ENCODE results near the gene SH2D3C. TPM values are rescaled to one million over a fixed set of nuclear protein-coding genes. Genes with fewer than 3 reads are reported as not detected.

Gene SH2D3C
- total and polyA plus RNA-seq, 2 of the 4 experiments (the other 2 are of a cell fraction), result under 0.01 to 0.24 TPM

- Histone ChIP-seq H4K5ac (ENCODE audit: low read depth, low read length) (no peak overlapping the region), H3K79me1 (ENCODE audit: low read depth in 1 of 2, low read length in 2 of 2) (no peaks in the 10 kb centered on the region), H4K20me1 (ENCODE audit: insufficient read depth, low read length) (no peaks in the 10 kb centered on the region), H3K56ac (ENCODE audit: extremely low read depth, insufficient read depth, low read length) (no peak overlapping the region), H3K36me3 (ENCODE audit: control insufficient read depth, insufficient read depth, low read length) (no peaks in the 10 kb centered on the region), H2BK20ac (ENCODE audit: low read depth, low read length) (no peak overlapping the region), H3K27me3 (ENCODE audit: control insufficient read depth, insufficient read depth, low read length) (peaks cover 11% of the 10 kb centered on the region), H3K4me3 (ENCODE audit: insufficient read depth, low read depth, low read length) (no peak overlapping the region), H2BK120ac (ENCODE audit: low read depth, low read length) (no peak overlapping the region), H2BK5ac (ENCODE audit: low read depth, low read length, poor library complexity, severe bottlenecking) (no peak overlapping the region), H3K4me1 (ENCODE audit: control insufficient read depth, insufficient read depth, low read length) (no peaks in the 10 kb centered on the region), H3K23ac (ENCODE audit: low read depth, low read length) (no peak overlapping the region), H3K9me3 (ENCODE audit: control insufficient read depth, insufficient read depth, low read length) (no peaks in the 10 kb centered on the region), H3K4me2 (ENCODE audit: low read depth, low read length) (no peak overlapping the region), H4K91ac (ENCODE audit: insufficient read depth, low read depth, low read length) (no peak overlapping the region), H3K9me1 (ENCODE audit: insufficient read depth, low read length) (no peaks in the 10 kb centered on the region), H3K14ac (replicated peaks; ENCODE audit: low read depth, low read length) (no peak overlapping the region), H3K4ac (ENCODE audit: low read depth, low read length) (no peak overlapping the region), H2AFZ (replicated peaks; ENCODE audit: low read length, poor library complexity) (no peak overlapping the region), H2AK9ac (replicated peaks; ENCODE audit: low read depth, low read length, poor library complexity) (no peak overlapping the region), H4K8ac (ENCODE audit: low read depth in 2 of 2, low read length in 2 of 2) (no peak overlapping the region), H3K9ac (ENCODE audit: low read depth, low read length) (no peak overlapping the region), H3K18ac (ENCODE audit: low read depth, low read length) (no peak overlapping the region), H2BK15ac (ENCODE audit: low read depth, low read length) (no peak overlapping the region), H3K27ac (ENCODE audit: insufficient read depth, low read length) (no peak overlapping the region), H2AK5ac (ENCODE audit: low read depth, low read length) (no peak overlapping the region)
- BruUV-seq (replicated peaks), result no TSS peak
- ChIA-PET POLR2A (ENCODE audit: unreplicated experiment) (no interaction called here), CTCF (interaction anchor here (0.8 kb wide), 1 partner anchor 8 kb away, joined by 3 read pairs; no protein-coding TSS in a partner anchor)
- 100% methylated on average over 1 of the region's 15 CpGs; no CpG with 5 or more reads in 1 of the 2 experiments for WGBS, 2 experiments (ENCODE audit: extremely low coverage in 2 of 2, insufficient read length in 1 of 2)
- intact Hi-C loops (cut with micrococcal nuclease), result no loop called here
- TF ChIP-seq ELK1 (IDR thresholded peaks at IDR 0.05; ENCODE audit: borderline replicate concordance, low read depth, low read length), result no peak
- no peak for TF ChIP-seq USF2 (IDR thresholded peaks at IDR 0.05; ENCODE audit: low read depth, low read length)
- TF ChIP-seq POLR2A (IDR thresholded peaks at IDR 0.05; ENCODE audit: low read depth, low read length), result no peak
- TF ChIP-seq CHD1 (IDR thresholded peaks at IDR 0.05; ENCODE audit: low read depth, low read length), result no peak
- no peak for TF ChIP-seq RCOR1 (IDR thresholded peaks at IDR 0.05; ENCODE audit: insufficient replicate concordance, low read length)
- no peak for TF ChIP-seq MAFK (IDR thresholded peaks at IDR 0.05; ENCODE audit: low read depth, low read length)
- DNase-seq (no peak), ATAC-seq (ENCODE audit: low read depth) (no peak)
- dilution Hi-C loops (cut with HindIII; ENCODE audit: low sequenced_read_pairs, unreplicated experiment), result no loop called here
- in situ Hi-C loops (cut with MboI; ENCODE audit: low sequenced_read_pairs), result no loop called here
Measured at GRCh38 chr9:127776195-127776923, 2.1 kb downstream of the SH2D3C start.

Data from IMR-90 (cell line).